KMS-11 (cell line): Measurements from ENCODE around the gene PRPSAP1.
A peak's percentile ranks its signal among the peaks of the same experiment; 100 is the strongest.

Experiments used
- H2AFZ ChIP-seq: fragments of 200-600 bp; sonication (generic); 2 replicates; pipeline ENCODE4 v1.6.1; 2016; ENCODE audit warnings: antibody characterized with exemption, mixed run types, low read depth
- H3K27ac ChIP-seq: fragments of 200-600 bp; sonication (generic); 2 replicates; pipeline ENCODE4 v1.6.1; 2016; ENCODE audit warnings: mild to moderate bottlenecking, mixed run types
- H3K27me3 ChIP-seq: fragments of 200-600 bp; sonication (generic); 2 replicates; pipeline ENCODE4 v1.6.1; 2017; ENCODE audit warnings: mild to moderate bottlenecking, low read depth, mixed run types, moderate library complexity; ENCODE audit not compliant: insufficient read depth
- H3K36me3 ChIP-seq: fragments of 200-600 bp; sonication (generic); 2 replicates; pipeline ENCODE4 v1.6.1; 2017; ENCODE audit warnings: mild to moderate bottlenecking, mixed run types; ENCODE audit not compliant: insufficient read depth
- H3K4me1 ChIP-seq: fragments of 200-600 bp; sonication (generic); 2 replicates; pipeline ENCODE4 v1.6.1; 2016; ENCODE audit warnings: mild to moderate bottlenecking, low read depth, mixed run types; ENCODE audit not compliant: poor library complexity, severe bottlenecking
- H3K4me2 ChIP-seq: fragments of 200-600 bp; sonication (generic); 2 replicates; pipeline ENCODE4 v1.7.0; 2016; ENCODE audit warnings: mild to moderate bottlenecking, mixed run types
- H3K4me3 ChIP-seq: fragments of 200-600 bp; sonication (generic); IDR thresholded peaks from 2 replicates; pipeline ENCODE4 v1.6.1; 2017; ENCODE audit warnings: low read depth, low read length, mixed read lengths; ENCODE audit not compliant: insufficient read depth
- H3K79me2 ChIP-seq: fragments of 200-600 bp; sonication (generic); 2 replicates; pipeline ENCODE4 v1.6.1; 2016; ENCODE audit warnings: low read depth, mixed run types; ENCODE audit not compliant: insufficient read depth
- H3K9ac ChIP-seq: fragments of 200-600 bp; sonication (generic); 2 replicates; pipeline ENCODE4 v1.6.1; 2016; ENCODE audit warnings: mild to moderate bottlenecking, mixed run types
- H4K20me1 ChIP-seq: fragments of 200-600 bp; sonication (generic); 2 replicates; pipeline ENCODE4 v1.6.1; 2016; ENCODE audit warnings: mild to moderate bottlenecking, mixed run types; ENCODE audit not compliant: insufficient read depth
- CTCF ChIP-seq: fragments of 200-600 bp; sonication (generic); conservative IDR thresholded peaks from 2 replicates; pipeline ENCODE4 v1.6.1; 2017; ENCODE audit warnings: low read depth, mild to moderate bottlenecking, antibody characterized with exemption, low read length, moderate library complexity, mixed read lengths

PRPSAP1 gene, protein sequence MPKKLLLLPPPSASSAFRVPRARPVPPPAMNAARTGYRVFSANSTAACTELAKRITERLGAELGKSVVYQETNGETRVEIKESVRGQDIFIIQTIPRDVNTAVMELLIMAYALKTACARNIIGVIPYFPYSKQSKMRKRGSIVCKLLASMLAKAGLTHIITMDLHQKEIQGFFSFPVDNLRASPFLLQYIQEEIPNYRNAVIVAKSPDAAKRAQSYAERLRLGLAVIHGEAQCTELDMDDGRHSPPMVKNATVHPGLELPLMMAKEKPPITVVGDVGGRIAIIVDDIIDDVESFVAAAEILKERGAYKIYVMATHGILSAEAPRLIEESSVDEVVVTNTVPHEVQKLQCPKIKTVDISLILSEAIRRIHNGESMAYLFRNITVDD

DNA sequence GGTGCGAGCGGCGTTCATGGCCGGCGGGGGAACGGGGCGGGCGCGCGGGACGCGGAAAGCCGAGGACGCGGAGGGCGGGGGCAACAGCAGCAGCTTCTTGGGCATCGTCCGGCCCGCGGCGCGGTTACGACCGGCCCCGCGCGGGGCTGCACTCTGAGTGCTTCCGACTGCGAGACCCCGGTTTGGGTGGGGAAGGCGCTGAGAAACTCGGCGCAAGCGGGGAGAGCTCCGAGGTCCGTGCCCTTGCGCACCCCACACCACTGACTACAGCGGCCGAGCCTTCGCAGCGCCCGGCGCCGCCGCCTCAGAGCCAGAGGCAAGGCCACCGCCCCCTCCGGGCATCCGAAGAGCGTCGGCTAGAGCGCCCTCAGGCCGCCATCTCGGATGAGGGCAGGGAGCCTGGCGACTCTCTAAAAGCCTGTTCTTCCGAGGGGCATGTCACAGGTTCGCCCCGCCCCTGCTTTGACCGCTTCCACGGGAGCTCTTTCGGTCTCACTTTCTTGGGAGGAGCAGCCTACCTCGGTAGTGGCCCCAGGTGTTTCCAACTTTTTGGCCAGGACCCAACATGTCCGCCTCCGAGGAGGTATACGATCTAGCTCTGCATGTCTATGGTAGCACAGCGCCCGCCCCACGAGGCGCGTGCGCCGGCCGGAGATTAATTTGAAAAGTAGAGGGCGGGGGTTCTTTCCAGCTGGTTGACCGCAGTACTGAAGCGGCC, at the start of gene PRPSAP1:
TSS of gene PRPSAP1 (minus strand) at position 318 of the 718 bp plus-strand sequence. CDS start at position 105, 213 bp downstream.
- H3K27ac ChIP-seq: peak within 1 kb of the TSS; percentile 82
- no peaks in the 10 kb centered on the region for H3K27me3 ChIP-seq
- H3K9ac ChIP-seq: peak within 1 kb of the TSS; percentile 71
- peaks cover 9% of the 10 kb centered on the region for H3K79me2 ChIP-seq
- H4K20me1 ChIP-seq: no peaks in the 10 kb centered on the region
- no peak within 1 kb of the TSS for H3K4me3 ChIP-seq
- H3K4me1 ChIP-seq: peaks cover 21% of the 10 kb centered on the region
- H3K36me3 ChIP-seq: no peaks in the 10 kb centered on the region
- peak within 1 kb of the TSS; percentile 99 for H3K4me2 ChIP-seq
- H2AFZ ChIP-seq: peak within 1 kb of the TSS; percentile 95
- TF ChIP-seq CTCF: peak; percentile 58

GRCh38 chr17:76402711-76403110, 49.0 kb upstream of the PRPSAP1 start:
- no peak overlapping the region for H3K4me3 ChIP-seq
- H3K27ac ChIP-seq: no peak overlapping the region
- H3K36me3 ChIP-seq: no peaks in the 10 kb centered on the region; the same call in 1 of the 2 replicates
- H3K4me1 ChIP-seq: no peaks in the 10 kb centered on the region
- H3K79me2 ChIP-seq: peaks cover 9% of the 10 kb centered on the region; the same call in 1 of the 2 replicates
- no peak overlapping the region for H3K9ac ChIP-seq
- no peak for TF ChIP-seq CTCF
- no peaks in the 10 kb centered on the region for H3K27me3 ChIP-seq
- no peak overlapping the region for H3K4me2 ChIP-seq
- H4K20me1 ChIP-seq: no peaks in the 10 kb centered on the region
- H2AFZ ChIP-seq: no peak overlapping the region

- TF ChIP-seq CTCF: no peak
- Histone ChIP-seq H4K20me1 (no peaks in the 10 kb centered on the region), H3K4me2 (no peak overlapping the region), H2AFZ (no peak overlapping the region), H3K9ac (no peak overlapping the region), H3K27ac (no peak overlapping the region), H3K4me1 (no peaks in the 10 kb centered on the region), H3K36me3 (no peaks in the 10 kb centered on the region; the same call in 1 of the 2 replicates), H3K79me2 (no peaks in the 10 kb centered on the region), H3K27me3 (no peaks in the 10 kb centered on the region), H3K4me3 (no peak overlapping the region)
Observed at GRCh38 chr17:76399175-76400172, 45.8 kb upstream of the PRPSAP1 start.

GRCh38 chr17:76398523-76399174, 44.9 kb upstream of the PRPSAP1 start:
- Histone ChIP-seq H3K4me1 (no peaks in the 10 kb centered on the region), H3K9ac (no peak overlapping the region), H2AFZ (no peak overlapping the region), H3K4me3 (no peak overlapping the region), H3K79me2 (no peaks in the 10 kb centered on the region), H3K4me2 (no peak overlapping the region), H3K36me3 (no peaks in the 10 kb centered on the region; the same call in 1 of the 2 replicates), H3K27me3 (no peaks in the 10 kb centered on the region), H3K27ac (no peak overlapping the region), H4K20me1 (no peaks in the 10 kb centered on the region)
- no peak for TF ChIP-seq CTCF
